GM12878 (cell line): Measurements from ENCODE around the gene ZNF841.

Experiments used
- CTCF ChIP-seq, 3 experiments: IDR thresholded peaks in 2 of 3; conservative IDR thresholded peaks in 1 of 3; 2 replicates each; pipeline ENCODE4 v1.5.1; 2011; ENCODE audit warnings: low read depth in 3 of 3, low read length in 3 of 3, mild to moderate bottlenecking in 3 of 3, control low read depth in 2 of 3, moderate library complexity in 2 of 3, inconsistent platforms in 1 of 3, mixed read lengths in 1 of 3; ENCODE audit not compliant: control insufficient read depth in 2 of 3, insufficient read depth in 1 of 3; ENCODE audit errors: extremely low read depth in 1 of 3
- EP300 ChIP-seq, 2 experiments: fragments of 150-350 bp in 1 of 2; IDR thresholded peaks; 2 replicates each; pipeline ENCODE4 v1.6.1; 2011 to 2012; ENCODE audit warnings: low read depth in 2 of 2, low read length in 2 of 2, borderline replicate concordance in 1 of 2, improper control_type of control experiment in 1 of 2, inconsistent platforms in 1 of 2; ENCODE audit not compliant: control insufficient read depth in 1 of 2
- HCFC1 ChIP-seq: fragments of 150-350 bp; IDR thresholded peaks from 2 replicates; pipeline ENCODE4 v1.6.1; 2014; ENCODE audit warnings: low read length
- NBN ChIP-seq: fragments of 450-650 bp; IDR thresholded peaks from 2 replicates; pipeline ENCODE4 v1.6.1; 2016
- RBBP5 ChIP-seq: fragments of 200-600 bp; sonication (generic); conservative IDR thresholded peaks from 2 replicates; pipeline ENCODE4 v1.6.1; 2016
- SIN3A ChIP-seq: IDR thresholded peaks from 2 replicates; pipeline ENCODE4 v1.6.1; 2012; ENCODE audit warnings: low read depth, low read length, improper control_type of control experiment
- TCF12 ChIP-seq: IDR thresholded peaks from 2 replicates; pipeline ENCODE4 v1.6.1; 2011; ENCODE audit warnings: low read depth, mild to moderate bottlenecking, low read length

DNA sequence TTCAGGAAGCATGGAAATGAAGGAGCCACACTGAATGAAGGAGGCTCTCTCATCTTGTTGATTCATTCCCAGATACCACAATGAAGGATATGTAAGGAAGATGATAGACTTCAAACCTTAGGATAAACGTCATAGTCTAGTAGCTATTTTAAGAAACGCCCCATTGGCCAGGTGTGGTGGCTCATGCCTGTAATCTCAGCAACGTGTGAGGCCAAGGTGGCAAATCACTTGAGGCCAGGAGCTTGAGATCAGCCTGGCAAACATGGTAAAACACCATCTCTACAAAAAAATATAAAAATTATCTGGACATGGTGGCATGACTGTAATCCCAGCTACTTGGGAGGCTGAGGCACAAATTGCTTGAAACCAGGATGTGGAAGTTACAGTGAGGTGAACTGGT, 17.1 kb upstream of the ZNF841 start:
- TF ChIP-seq CTCF (IDR thresholded peaks at IDR 0.05 in 2 of 3, conservative IDR thresholded peaks at IDR 0.05 in 1 of 3; ENCODE audit: control insufficient read depth in 2 of 3, extremely low read depth in 1 of 3, insufficient read depth in 1 of 3, low read depth in 3 of 3, low read length in 3 of 3) (no peak), TCF12 (no peak), RBBP5 (no peak), EP300 (IDR thresholded peaks at IDR 0.05; ENCODE audit: borderline replicate concordance in 1 of 2, control insufficient read depth in 1 of 2, low read depth in 2 of 2, low read length in 2 of 2) (no peak), HCFC1 (no peak), SIN3A (no peak), NBN (no peak)
